ENCODE measurements around the gene SPC24.

DNA sequence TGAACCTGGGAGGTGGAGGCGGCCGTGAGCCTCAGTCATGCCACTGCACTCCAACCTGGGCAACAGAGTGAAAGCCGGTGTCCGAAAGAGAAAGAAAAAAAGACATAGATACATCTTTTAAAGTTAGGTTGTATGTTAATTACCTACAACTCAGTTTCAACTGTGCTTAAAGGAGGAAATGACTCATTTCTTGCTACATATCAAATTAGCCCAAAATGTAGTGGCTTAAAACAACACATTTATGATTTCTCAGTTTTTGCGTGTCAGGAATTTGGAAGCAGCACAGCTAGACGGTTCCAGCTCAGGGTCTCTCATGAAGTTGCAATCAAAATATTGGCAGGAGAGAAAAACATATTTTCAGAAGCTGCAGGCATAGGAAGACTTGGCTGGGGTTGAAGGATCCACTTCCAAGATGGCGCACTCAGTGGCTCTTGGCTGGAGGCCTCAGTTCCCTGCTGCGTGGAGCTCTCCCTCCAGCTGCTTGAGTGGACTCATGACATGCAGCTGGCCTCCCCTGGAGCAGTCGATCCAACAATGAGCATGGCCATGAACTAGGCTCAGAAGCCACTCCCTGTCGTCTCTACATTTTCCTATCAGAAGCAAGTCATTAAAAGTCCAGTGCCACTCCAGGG lies 59.3 kb downstream of the SPC24 start:
- TF ChIP-seq POLR2AphosphoS5 (IDR thresholded peaks at IDR 0.05; ENCODE audit: borderline replicate concordance, low read depth, low read length) = no peak
- no peak for TF ChIP-seq EZH2 (IDR thresholded peaks at IDR 0.05)
- TF ChIP-seq FOXP2 (optimal IDR thresholded peaks at IDR 0.05; ENCODE audit: control extremely low read depth, extremely low read length, insufficient read depth) = no peak

All from SK-N-MC (cell line).